Gastroesophageal sphincter (tissue), 4 donors: ENCODE results near the gene NGF. TPM values are rescaled to one million over a fixed set of nuclear protein-coding genes. Genes with fewer than 3 reads are reported as not detected.
"Not testable (repeated sequence)": the region's sequence is repeated elsewhere in the genome, so short reads cannot be mapped to it uniquely, and the experiment has no call there.

Source experiments
- ATAC-seq: fragments of 150-250 bp; one replicate; pipeline ENCODE4 v1.9.1; 2016; ENCODE audit warnings: mild to moderate bottlenecking, moderate library complexity
- H3K27ac ChIP-seq, 4 donors: fragments of 200-600 bp; sonication (generic) in 3 of 4; 1 replicate in 3 of 4; 2 replicates in 1 of 4; pipeline ENCODE4 v1.5.1; 2016 to 2019
- H3K27me3 ChIP-seq: fragments of 200-600 bp; sonication (generic); one replicate; pipeline ENCODE4 v1.5.1; 2019
- H3K36me3 ChIP-seq, 2 donors: fragments of 200-600 bp; sonication (generic); one replicate each; pipeline ENCODE4 v1.5.1; 2019; ENCODE audit warnings: control low read depth in 1 of 2
- H3K4me1 ChIP-seq, 3 donors: fragments of 200-600 bp; sonication (generic); 1 replicate in 2 of 3; 2 replicates in 1 of 3; pipeline ENCODE4 v1.5.1; 2016 to 2019; ENCODE audit warnings: control low read depth in 2 of 3
- H3K4me3 ChIP-seq, 2 donors: fragments of 200-600 bp; sonication (generic); one replicate each; pipeline ENCODE4 v1.5.1; 2019; ENCODE audit warnings: mild to moderate bottlenecking in 1 of 2, moderate library complexity in 1 of 2
- H3K9me3 ChIP-seq, 3 donors: fragments of 200-600 bp; sonication (generic); one replicate each; pipeline ENCODE4 v1.5.1; 2017 to 2019; ENCODE audit warnings: control low read depth in 2 of 3
- EP300 ChIP-seq: sonication (generic); formaldehyde crosslinking; IDR thresholded peaks from one replicate; pipeline ENCODE4 v1.6.1; 2017; ENCODE audit warnings: antibody characterized with exemption, mild to moderate bottlenecking
- POLR2A ChIP-seq, 2 donors: fragments of 450-650 bp; IDR thresholded peaks; one replicate each; pipeline ENCODE4 v1.6.1; 2017; ENCODE audit warnings: antibody characterized with exemption in 2 of 2, mild to moderate bottlenecking in 2 of 2, moderate library complexity in 1 of 2
- POLR2AphosphoS5 ChIP-seq: sonication (generic); formaldehyde crosslinking; IDR thresholded peaks from one replicate; pipeline ENCODE4 v1.6.1; 2017; ENCODE audit warnings: antibody characterized with exemption
- WGBS, 2 donors: methylation state at CpG; one replicate each; pipeline ENCODE4 v1.1.5; 2018; ENCODE audit warnings: low coverage in 1 of 2; 5-methylcytosine and 5-hydroxymethylcytosine counted together
- total RNA-seq, 4 donors: library from RNA; depleted of rRNA; stranded (reverse); fragments of >200 nt; gene quantifications; one replicate each; pipeline ENCODE4 v1.1.0, GENCODE V29; 2016
- TF ChIP-seq, protein P1 (sequence below), 4 experiments: fragments of 200-600 bp in 2 of 4; fragments of 450-650 bp in 2 of 4; sonication (generic) in 1 of 4; IDR thresholded peaks; one replicate each; pipeline ENCODE4 v1.5.1; 2017 to 2019; ENCODE audit warnings: antibody characterized with exemption in 4 of 4, mild to moderate bottlenecking in 2 of 4, moderate library complexity in 2 of 4

NGF gene
- 1 to 10 TPM in 2 of 4 donors, under 1 TPM in 2; 0.74 to 3.4 (median 2.1) TPM for total RNA-seq

DNA sequence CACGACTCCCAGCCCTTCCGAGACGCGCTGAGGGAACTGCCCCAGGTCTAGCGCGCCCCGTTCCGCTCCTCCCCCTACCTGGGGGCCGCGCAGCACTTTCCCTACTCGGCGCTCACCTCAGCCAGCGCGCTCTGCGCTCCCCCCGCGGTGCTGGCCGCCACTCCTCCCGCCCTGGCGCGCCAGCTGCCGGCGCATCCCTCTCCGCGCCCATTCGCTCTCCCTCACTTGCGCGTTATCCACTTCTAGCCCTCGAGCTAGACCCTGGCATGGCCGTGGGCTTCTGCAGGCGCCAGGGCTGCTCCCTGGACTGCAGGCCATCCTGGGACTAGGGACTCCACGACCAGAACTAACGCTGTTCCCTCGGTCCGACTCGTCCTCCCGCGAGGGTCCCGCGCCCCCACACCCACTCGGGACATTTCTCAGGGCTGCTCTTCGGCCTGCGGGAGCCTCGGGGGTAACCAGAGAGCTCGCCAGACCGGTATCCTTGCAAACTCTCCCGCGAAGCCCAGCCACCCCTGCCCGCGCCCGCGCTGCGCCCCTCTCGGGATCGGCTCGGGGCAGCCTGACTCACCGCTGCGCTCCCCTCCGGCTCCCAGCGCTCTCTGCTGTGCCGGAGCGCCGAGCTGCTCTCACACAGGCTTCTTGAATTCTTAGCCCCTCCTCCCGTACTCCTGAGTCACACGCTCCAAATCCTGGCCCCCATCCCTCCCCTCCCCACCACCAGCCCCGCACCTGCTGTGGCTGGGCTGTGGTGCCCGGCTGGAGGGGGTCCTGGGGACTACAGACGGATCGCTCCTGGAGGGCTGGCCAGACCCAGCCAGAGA is at the start of gene NGF:
NGF (minus strand) TSS at position 617 of the 824 bp plus-strand sequence. CDS start 51,454 bp downstream, outside the sequence.
- H3K36me3 ChIP-seq = no peaks in the 10 kb centered on the region
- peaks cover 0 to 25% (median 11%) of the 10 kb centered on the region in 3 donors for H3K4me1 ChIP-seq
- peak within 1 kb of the TSS in 3 of 4 donors; percentile 66 to 80 (median 77) for H3K27ac ChIP-seq
- H3K9me3 ChIP-seq = no peaks in the 10 kb centered on the region
- 0% methylated on average over 9 of the region's 69 CpGs; no CpG with 5 or more reads in 1 of the 2 donors for WGBS, 2 donors
- peaks cover 31% of the 10 kb centered on the region for H3K27me3 ChIP-seq
- H3K4me3 ChIP-seq = peak within 1 kb of the TSS; percentile 31 to 58
- ATAC-seq = peak; percentile 69
- TF ChIP-seq POLR2A (IDR thresholded peaks at IDR 0.05) (peak; percentile 27 to 45), POLR2AphosphoS5 (peak; percentile 56), EP300 (no peak)
- TF ChIP-seq, protein P1, sequence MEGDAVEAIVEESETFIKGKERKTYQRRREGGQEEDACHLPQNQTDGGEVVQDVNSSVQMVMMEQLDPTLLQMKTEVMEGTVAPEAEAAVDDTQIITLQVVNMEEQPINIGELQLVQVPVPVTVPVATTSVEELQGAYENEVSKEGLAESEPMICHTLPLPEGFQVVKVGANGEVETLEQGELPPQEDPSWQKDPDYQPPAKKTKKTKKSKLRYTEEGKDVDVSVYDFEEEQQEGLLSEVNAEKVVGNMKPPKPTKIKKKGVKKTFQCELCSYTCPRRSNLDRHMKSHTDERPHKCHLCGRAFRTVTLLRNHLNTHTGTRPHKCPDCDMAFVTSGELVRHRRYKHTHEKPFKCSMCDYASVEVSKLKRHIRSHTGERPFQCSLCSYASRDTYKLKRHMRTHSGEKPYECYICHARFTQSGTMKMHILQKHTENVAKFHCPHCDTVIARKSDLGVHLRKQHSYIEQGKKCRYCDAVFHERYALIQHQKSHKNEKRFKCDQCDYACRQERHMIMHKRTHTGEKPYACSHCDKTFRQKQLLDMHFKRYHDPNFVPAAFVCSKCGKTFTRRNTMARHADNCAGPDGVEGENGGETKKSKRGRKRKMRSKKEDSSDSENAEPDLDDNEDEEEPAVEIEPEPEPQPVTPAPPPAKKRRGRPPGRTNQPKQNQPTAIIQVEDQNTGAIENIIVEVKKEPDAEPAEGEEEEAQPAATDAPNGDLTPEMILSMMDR (IDR thresholded peaks at IDR 0.05) = peak in 1 of 4 experiments; percentile 14

DNA sequence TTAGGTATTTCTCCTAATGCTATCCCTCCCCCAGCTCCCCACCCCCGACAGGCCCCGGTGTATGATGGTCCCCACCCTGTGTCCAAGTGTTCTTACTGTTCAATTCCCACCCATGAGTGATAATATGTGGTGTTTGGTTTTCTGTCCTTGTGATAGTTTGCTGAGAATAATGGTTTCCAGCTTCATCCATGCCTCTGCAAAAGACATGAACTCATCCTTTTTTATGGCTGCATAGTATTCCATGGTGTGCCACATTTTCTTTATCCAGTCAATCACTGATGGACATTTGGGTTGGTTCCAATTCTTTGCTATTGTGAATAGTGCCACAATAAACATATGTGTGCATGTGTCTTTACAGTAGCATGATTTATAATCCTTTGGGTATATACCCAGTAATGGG is 45.4 kb upstream of the NGF start:
- not testable (repeated sequence) for H3K27ac ChIP-seq, H3K36me3 ChIP-seq, ATAC-seq, H3K4me3 ChIP-seq, H3K27me3 ChIP-seq, H3K4me1 ChIP-seq
- peaks cover 0 to 14% (median 0%) of the 10 kb centered on the region in 3 donors for H3K9me3 ChIP-seq
- 100% methylated on average over 2 of the region's 2 CpGs for WGBS, 2 donors

DNA sequence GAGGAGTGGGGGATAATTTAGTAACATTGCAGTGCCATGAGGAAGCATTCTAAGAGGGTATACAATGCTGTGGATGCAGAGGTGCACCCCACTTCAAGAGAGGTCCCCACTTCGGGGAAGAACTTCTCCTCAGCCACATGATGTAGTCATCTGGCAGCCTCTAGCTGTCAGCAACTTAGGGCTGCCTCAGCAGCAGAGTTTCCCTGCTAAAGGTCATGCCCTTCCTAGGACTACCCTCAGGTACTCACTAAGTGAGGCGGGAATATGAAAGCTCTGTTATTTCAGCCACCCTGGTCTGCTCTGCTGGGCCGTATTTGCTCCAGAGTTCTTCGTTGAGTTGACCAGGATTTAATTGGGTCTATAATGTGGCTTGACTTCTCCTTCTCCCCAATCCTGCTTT is 41.9 kb upstream of the NGF start:
- no peak for ATAC-seq
- TF ChIP-seq POLR2AphosphoS5 = no peak
- no peak for TF ChIP-seq POLR2A (IDR thresholded peaks at IDR 0.05)
- TF ChIP-seq, protein P1 (IDR thresholded peaks at IDR 0.05) = no peak
- TF ChIP-seq EP300 = no peak
- no CpG with 5 or more reads among the region's 4 CpGs for WGBS, 2 donors

DNA sequence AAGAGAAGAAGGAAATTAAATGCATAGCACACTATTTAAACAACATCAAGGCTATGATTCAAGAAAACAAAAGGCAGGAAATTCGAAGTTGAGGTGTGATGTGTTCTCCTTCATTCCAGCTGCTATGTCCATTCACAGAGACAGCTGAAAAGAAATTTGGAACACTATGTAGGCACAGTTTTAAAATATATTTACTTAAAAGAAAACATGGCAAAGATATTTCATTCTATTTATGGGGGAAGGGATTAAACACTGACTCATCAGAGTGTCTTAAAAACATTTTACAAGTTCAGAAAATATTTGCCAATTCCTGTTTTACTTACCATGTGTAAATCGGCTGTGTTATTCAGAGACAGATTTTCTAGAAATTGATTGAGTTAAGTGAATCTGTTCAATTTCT is 39.4 kb upstream of the NGF start:
- no peaks in the 10 kb centered on the region for H3K27me3 ChIP-seq
- ATAC-seq = no peak
- H3K4me1 ChIP-seq = no peaks in the 10 kb centered on the region
- H3K36me3 ChIP-seq = no peaks in the 10 kb centered on the region
- H3K9me3 ChIP-seq = no peaks in the 10 kb centered on the region
- 18 to 40% methylated on average over 2 of the region's 2 CpGs for WGBS, 2 donors
- no peak overlapping the region for H3K27ac ChIP-seq
- TF ChIP-seq POLR2A (IDR thresholded peaks at IDR 0.05) (no peak), POLR2AphosphoS5 (no peak), EP300 (no peak)
- TF ChIP-seq, protein P1 (IDR thresholded peaks at IDR 0.05) = no peak
- no peak overlapping the region for H3K4me3 ChIP-seq

More for the DNA sequence above, 41.9 kb upstream of the NGF start:
- Histone ChIP-seq H3K27ac (no peak overlapping the region), H3K27me3 (no peaks in the 10 kb centered on the region), H3K4me1 (no peaks in the 10 kb centered on the region), H3K4me3 (no peak overlapping the region), H3K9me3 (no peaks in the 10 kb centered on the region), H3K36me3 (no peaks in the 10 kb centered on the region)

DNA sequence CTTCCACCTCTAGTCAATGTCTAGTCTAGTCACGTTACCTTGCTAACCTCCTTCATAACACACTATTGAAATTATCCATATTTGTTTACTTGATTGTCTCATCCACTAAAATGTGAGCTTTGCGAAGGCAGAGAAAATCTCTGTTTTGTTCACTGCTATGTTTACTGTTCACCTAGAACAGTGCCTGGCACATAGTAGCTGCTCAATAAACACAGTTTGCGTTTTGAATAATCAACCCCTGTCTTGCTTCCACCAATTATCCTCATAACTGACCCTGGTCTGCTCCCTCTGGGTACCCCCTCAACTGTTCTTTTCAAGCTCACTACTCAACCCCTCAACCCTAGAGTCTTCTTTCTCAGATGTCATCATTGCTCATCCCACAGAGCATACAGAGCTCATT is 36.5 kb upstream of the NGF start:
- H3K36me3 ChIP-seq = no peaks in the 10 kb centered on the region
- no peak for ATAC-seq
- H3K4me3 ChIP-seq = no peak overlapping the region
- no peaks in the 10 kb centered on the region for H3K27me3 ChIP-seq
- H3K4me1 ChIP-seq = no peaks in the 10 kb centered on the region
- no peaks in the 10 kb centered on the region for H3K9me3 ChIP-seq
- H3K27ac ChIP-seq = no peak overlapping the region
- WGBS, 2 donors = 95 to 100% methylated on average over 3 of the region's 3 CpGs
- TF ChIP-seq, protein P1 (IDR thresholded peaks at IDR 0.05) = no peak
- TF ChIP-seq EP300 = no peak
